ENCODE results near the gene C1QTNF5. TPM values are rescaled to one million over a fixed set of nuclear protein-coding genes. Genes with fewer than 3 reads are reported as not detected.
"Not testable (repeated sequence)": the region's sequence is repeated elsewhere in the genome, so short reads cannot be mapped to it uniquely, and the experiment has no call there.

C1QTNF5 gene, protein sequence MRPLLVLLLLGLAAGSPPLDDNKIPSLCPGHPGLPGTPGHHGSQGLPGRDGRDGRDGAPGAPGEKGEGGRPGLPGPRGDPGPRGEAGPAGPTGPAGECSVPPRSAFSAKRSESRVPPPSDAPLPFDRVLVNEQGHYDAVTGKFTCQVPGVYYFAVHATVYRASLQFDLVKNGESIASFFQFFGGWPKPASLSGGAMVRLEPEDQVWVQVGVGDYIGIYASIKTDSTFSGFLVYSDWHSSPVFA
- total RNA-seq: 61.2 and 101 TPM in 2 replicates

DNA sequence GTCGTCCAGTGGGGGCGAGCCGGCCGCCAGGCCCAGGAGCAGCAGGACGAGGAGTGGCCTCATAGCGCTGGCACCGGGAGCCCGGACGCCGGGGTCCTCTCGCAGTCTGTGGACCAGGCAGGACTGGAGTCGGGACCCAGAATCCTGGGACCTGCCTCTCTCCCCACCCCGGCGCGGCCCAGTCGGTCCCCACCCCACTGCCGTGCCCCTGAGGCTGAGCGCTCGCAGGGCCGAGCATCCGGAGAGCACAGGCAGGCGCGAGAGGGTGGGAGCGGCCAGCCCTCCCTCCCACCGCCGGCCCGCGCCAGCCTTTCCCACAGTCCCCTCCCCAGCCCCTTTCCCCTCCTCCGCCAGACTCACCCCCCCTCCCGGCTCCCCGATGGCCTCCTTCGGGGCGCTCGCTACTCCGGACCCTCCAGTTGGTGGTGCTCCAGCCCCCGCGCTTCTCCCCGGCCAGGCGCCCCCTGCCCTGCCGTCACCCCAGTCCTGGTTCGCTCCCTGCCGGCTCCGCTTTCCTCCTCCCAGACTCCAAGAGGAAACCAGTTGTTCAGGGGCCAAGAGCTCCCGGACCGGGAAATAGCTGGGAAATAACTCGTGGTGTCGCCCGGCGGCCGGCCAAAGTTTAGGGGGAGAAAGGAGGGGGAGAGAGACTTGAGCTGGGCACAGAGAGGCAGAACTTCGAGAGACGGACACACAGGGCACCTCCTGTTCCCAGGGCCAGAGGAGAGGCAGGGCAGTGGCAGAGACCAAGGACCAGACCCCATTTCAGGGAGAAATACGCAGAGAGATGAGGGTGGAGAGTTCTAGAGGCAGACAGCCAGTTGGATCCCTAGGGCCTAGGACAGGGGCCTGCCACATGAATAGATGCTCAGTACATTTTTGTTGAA lies at the start of gene C1QTNF5:
Gene C1QTNF5 (minus strand): TSS at position 549 of the 887 bp plus-strand sequence. CDS start 486 bp downstream, at position 63.
- DNase-seq (ENCODE audit: low read depth, low spot score): peak; percentile 82

- DNase-seq (ENCODE audit: low read depth, low spot score): no peak
These were observed 49.0 kb upstream of the C1QTNF5 start for GRCh38 chr11:119389611-119390254.

GRCh38 chr11:119388103-119388502 lies 47.4 kb upstream of the C1QTNF5 start:
- DNase-seq (ENCODE audit: low read depth, low spot score): no peak

- no peak for DNase-seq (ENCODE audit: low read depth, low spot score)
These were observed 43.6 kb upstream of the C1QTNF5 start for GRCh38 chr11:119384332-119384731.

- not testable (repeated sequence) for DNase-seq (ENCODE audit: low read depth, low spot score)
These were observed 41.8 kb upstream of the C1QTNF5 start for GRCh38 chr11:119382513-119382912.

- no peak for DNase-seq (ENCODE audit: low read depth, low spot score)
These were observed 41.4 kb upstream of the C1QTNF5 start for GRCh38 chr11:119382101-119382500.

GRCh38 chr11:119381181-119381988 lies 40.7 kb upstream of the C1QTNF5 start, which contains the start of gene USP2:
USP2 (minus strand) TSS chr11:119381690; CDS start chr11:119373480, 8,210 bp downstream.
- DNase-seq (ENCODE audit: low read depth, low spot score): peak; percentile 83

DNA sequence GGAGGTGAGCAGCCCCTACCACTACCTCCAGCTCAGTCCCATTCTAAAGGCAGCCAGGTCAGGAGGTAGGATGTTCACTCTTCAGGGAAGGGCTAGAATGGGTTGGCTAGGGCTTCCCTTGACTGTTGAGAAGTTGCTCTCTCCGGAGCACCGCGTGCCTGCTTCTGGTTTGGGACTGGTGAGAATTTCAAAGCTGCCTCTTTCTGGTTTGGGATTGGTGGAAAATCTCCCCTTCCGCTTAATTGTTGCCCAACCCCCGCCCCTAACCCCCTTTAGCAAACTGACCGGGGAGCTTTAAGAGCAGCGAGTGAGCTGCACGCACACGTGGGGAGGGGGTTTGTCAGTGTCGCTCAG lies 40.1 kb upstream of the C1QTNF5 start:
- DNase-seq (ENCODE audit: low read depth, low spot score): no peak

DNA sequence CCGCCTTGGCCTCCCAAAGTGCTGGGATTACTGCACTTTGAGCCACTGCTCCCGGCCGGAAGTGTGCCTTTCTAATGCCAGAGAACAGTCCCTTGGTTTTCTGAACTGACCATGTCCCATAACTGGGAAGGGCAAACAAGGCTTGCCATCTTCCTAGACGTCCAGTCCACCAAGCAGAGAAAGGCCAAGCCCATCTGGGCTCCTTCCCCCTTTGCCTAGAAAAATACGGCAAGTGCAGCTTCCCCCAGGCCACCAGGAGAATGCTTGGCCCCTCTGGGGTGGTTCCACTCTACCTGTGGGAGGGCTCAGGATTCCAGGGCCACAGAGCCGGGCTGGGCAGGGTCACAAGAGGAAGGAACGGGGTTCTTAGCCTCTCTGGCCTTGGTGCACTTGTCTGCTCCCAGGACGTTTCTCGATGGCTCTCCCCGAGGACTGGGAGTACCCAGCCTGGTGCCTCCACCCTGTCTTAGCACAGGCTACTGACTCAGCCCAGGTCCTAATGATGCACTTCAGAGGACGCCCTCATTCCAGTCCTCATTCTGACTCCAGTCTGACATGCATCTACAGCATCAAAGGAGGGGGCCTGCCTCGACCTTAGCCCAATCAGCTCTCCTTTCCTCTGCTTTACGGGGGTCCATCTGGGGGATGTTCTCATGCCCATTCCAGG lies 39.6 kb upstream of the C1QTNF5 start:
- DNase-seq (ENCODE audit: low read depth, low spot score): no peak

DNA sequence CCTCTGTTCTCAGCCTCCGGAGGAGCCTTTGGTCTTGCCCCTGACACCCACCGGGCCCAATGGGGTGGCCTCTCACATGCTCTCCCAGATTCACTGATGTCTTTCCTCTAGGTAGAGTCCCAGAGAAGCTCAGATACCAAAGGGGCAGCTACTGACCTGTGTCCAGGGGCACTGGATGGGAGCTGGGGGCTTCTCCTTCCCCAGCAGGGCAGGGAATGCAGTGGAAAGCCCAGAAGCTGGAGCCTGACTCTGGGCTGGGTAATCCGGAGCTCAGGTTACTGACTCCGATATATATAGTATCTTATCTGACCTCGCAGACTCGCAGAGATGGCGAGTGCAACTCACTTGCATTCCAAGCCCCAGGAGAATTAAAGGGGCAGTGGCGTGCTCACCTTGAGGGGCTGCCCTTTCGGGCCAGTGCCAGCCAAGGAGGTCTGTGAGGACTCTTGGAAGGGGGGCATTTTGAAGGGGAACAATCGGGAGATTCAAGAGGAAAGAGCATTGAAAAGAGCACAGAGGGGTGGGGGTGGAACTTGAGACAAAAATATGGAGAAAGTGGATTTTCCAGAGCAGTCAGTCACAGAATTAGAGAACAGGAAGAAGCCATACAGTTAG lies 38.3 kb upstream of the C1QTNF5 start:
- DNase-seq (ENCODE audit: low read depth, low spot score): no peak

DNA sequence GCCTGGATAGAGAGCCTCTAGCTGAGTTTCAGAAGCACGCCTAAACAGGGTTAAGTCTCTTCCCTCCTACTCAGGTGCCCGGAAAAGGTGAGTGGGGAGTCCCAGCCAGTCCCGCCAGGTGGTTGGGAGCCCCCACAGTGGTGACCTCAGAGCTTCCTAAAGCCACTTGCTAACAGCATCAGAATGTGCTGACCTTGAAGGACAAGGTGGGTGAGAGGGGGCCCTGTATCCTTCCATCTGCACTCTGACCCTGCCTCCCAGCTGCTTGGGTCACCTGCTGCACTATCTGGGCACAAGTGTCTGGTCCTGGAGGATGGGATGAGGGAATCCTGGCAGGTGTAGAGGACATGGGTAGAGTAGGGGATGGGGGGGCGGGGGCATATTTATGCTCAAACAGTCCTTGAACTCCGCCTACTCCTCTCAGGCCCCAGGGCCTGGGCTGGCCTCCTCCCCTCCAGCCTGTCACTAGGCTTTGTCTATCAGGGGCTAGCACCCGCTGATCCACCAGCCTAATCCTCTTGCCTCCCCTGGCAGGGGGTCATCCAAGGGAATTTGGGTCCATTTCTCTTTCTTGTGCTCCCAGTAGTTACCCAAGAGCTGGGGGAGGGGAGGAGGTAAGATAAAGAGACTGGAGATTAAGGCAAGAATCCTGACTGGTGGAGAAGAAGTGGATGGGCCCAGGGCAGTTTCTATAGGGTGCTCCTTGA lies 37.4 kb upstream of the C1QTNF5 start:
- DNase-seq (ENCODE audit: low read depth, low spot score): no peak

DNA sequence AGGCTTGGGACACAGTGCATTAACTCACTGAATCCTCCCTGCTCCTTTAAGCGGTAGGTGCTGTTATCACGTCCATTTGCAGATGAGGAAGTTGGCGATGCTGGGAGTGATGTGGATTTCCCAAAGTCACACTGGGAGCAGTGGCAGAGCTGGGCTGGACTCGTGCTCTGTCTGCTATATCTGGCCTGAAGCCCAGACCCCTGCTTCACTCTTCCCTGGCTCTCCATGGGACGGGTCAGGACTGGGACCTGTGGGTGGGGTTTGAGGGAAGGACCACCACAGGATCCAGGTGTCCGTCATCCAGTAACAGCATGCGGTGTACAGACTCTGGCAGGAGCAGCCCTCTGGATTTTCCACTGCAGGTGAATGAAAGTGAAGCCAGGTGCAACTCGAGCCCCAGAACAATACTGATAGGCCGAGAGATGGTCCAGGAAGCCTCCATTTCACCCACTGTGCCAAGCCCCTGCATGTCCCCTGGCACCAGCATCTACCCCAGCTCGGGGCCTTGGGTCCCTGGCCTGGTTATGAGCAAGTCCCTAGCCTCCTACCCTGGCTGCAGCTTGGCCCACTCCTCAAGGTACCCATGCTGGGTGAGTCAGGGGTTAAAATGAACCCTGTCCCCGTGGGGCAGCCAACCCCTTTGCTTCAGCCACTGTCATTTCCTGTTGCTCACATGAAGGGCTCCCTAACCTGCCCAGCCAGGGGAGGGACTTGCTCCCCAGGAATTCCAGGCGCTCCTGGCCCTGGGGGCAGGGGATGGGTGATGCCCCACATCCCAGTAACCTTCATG lies 36.6 kb upstream of the C1QTNF5 start:
- no peak for DNase-seq (ENCODE audit: low read depth, low spot score)

DNA sequence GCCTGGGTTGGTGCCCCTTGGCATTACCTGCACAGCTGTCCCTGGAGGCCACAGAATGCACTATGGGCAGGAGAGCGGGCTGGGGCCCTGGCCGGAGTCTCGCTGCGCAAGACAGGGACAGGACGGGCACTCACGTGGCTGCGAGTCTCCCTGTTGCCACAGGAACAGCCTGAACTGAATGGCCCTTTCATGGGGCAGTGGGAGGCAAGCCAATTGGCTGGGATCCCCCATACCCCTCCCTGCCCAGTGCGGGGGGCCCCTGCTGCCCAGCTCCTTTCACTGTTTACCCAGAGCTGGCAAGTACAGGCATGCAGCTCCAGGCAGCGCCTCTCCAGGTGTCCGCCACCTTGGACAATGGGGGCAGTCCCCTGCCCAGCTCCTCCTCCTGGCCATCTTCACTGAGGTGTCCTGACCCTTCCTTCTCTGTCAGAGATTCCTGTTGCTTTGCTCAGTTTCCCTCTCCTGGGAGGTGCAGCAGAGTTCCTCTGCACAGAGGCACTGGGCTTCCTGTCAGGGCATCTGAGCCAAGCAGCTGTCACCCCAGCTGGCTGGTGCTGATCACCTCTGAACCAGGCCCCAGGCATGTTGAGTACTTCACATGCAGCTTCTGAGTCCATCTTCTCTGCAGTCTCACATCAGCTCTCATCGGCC lies 35.6 kb upstream of the C1QTNF5 start:
- no peak for DNase-seq (ENCODE audit: low read depth, low spot score)

DNA sequence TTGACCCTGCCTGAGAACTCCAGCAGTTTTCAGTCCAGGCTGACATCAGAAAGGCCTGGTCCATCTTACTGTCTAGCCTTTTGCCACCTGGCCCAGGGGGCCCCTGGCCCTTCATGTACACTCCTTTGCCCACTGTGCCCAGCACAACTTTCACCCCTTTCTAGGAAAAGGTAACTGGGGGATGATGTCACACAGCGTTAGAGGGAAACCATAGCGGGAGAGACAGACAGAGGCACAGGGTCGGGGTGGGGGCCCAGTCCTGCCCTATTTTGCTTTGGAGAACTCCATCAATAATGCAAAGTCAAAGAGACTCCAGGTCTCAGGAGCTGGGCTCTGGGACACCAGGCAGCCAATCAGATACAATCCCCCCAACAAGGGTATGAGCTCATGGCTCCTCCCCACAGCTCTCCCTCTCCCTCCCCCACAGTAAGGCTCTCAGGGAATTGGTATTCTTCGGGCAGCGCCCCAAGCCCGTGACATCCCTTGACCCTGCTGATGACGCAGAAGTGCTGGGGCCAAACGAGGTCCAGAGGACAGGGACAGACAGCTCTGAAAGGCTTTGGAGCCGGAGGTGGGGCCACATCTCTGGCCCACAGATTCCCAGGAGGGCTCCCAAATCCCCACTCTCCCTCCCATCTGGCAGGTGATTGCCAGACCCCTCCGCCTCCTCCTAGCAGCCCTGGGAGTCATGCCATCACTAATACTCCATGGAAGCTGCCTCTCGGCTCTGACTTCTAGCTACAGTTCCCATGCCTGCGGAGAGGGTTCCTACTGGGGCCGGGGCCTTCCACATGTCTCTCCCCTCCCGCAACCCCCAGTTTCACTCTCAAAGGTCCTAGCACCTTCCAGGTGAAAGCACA lies 34.9 kb upstream of the C1QTNF5 start:
- DNase-seq (ENCODE audit: low read depth, low spot score): no peak

DNA sequence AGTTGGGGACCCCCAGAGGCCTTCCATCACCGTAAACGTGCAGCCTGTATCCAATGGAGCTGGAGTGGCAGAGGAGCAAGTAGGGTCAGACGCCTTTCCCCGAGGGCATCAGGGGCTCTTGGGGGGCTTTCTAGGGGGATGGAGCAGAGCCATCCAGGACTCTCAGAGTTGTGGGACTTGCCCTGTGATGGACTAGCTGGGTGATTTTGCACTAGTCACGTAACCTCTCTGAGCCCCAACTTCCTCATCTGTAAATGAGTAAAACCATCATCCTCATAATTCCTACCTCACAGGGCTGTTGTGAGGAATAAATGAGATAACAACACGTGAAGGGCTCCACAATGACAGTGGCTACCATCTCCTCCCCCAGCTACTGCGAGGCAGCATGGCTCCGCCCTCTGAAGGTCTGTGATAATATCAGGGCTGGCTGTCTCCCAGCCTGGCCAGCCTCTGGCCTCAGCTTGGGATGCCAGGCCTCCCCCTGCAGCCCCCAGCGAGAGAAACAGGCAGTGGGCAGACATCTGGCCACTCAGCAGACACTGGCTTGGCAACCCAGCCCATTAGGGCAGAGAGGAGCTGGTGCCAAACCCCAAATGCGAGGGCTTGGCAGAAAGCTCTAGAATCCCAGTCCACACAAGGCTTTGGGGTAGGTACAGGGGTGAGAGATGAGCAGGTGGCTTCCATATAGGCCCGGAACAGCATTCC lies 34.1 kb upstream of the C1QTNF5 start:
- no peak for DNase-seq (ENCODE audit: low read depth, low spot score)

GRCh38 chr11:119373921-119374631 lies 33.4 kb upstream of the C1QTNF5 start:
- DNase-seq (ENCODE audit: low read depth, low spot score): peak; percentile 43
